Measurements from ENCODE around the gene SNX13.

Gene SNX13

DNA sequence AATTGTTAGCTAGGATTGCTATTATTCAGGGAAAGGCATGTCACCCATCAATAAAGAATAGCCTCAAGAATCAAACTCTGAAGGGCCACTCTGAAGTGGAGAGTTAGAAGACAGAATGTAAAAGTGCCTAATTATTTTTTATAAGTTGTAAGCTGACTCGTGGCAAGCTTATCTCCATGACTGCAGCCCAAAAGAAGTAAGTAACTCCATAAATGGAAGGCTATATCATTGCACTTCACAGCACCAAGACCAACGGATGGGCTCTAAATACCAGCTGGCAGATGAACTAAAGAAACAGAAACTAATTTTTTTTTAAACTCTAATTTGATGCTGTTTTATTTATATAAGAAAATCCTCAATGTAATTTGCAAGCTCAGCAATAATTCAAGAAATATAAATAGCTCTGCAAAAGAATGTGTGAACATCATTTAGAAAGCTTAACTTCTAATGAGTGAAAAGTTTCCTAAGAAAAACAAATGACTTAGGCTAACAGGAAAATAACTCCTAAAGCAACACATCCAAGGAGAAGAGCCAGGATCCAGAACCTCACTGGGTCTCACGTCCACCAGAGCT is 165.5 kb downstream of the SNX13 start:
- no peak for DNase-seq (ENCODE audit: low spot score)

- no peak for DNase-seq (ENCODE audit: low spot score)
Observed at GRCh38 chr7:17774248-17774647, 166.0 kb downstream of the SNX13 start.

- DNase-seq (ENCODE audit: low spot score) = no peak
Observed at GRCh38 chr7:17773289-17773626, 167.0 kb downstream of the SNX13 start.

GRCh38 chr7:17772581-17773288 is 167.6 kb downstream of the SNX13 start:
- no peak for DNase-seq (ENCODE audit: low spot score)

GRCh38 chr7:17771901-17772408 is 168.3 kb downstream of the SNX13 start:
- no peak for DNase-seq (ENCODE audit: low spot score)

DNA sequence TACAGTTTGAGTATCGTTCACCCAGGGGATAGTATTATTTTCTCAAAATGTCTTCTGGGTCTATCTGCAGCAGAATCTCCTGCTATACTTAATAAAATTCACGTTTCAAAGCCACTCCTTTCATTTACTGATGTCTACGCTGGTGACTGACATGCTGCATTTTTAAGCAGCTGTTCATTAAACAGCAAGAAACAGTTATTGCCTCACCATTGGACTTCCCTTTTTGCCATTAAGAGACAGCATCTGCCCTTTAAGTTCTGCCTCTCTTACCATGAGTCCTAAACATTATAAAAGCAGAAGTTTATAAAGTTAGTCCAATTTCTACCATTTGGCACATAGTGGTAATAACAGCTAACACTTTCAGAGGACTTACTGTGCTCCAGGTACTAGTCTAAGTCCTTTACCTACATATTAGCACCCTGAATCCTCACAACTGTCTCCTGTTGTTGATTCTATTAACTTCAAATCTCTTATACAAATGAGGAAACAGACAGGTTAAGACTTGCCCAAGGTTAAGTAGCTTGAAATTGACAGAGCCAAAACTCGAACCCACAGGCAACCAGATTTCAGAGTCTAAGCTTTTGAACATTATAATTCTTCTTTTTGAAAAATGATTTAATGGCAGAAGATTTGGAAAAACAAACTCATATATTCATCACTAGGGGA is 169.5 kb downstream of the SNX13 start:
- DNase-seq (ENCODE audit: low spot score) = no peak

- no peak for DNase-seq (ENCODE audit: low spot score)
Observed at GRCh38 chr7:17769918-17770317, 170.4 kb downstream of the SNX13 start.

- no peak for DNase-seq (ENCODE audit: low spot score)
Observed at GRCh38 chr7:17758008-17758407, 182.3 kb downstream of the SNX13 start.

DNA sequence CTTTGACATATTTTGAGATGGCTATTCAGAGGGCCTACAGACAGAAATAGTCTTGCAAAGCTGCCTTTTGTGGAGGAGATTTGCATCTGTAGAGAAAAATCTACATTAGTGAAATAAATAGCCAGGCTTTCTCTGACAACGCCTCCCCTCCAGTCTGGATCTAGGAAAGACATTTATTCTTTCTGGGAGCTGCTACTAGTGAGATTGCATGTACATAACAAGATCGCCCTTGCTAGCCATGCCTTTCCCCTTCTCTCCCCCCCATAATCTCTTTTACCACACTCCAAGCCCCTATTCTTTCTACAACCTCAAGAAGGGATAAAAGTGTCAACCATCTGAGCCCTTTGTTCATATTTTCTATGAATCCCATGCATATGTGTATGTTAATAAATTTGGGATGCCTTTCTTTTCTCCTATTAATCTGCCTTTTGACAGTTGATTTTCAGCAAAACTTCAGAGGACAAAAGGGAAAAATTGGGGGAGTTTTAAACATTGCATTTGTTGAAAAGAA is 194.2 kb downstream of the SNX13 start:
- no peak for DNase-seq (ENCODE audit: low spot score)

GRCh38 chr7:17745610-17746009 is 194.7 kb downstream of the SNX13 start:
- no peak for DNase-seq (ENCODE audit: low spot score)

DNA sequence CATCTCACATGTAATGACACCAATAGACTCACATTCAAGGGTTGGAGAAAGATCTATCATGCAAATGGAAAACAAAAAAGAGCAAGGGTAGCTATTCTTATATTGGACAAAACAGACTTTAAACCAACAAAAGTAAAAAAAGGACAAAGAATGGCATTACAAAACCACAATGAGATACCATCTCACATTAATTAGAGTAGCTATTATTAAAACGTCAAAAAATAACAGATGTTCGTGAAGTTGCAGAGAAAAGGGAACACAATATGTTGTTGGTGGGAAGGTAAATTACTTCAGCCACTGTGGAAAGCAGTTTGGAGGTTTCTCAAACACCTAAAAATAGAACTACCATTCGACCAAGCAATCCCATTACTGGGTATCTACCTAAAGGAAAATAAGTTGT is 197.0 kb downstream of the SNX13 start:
- no peak for DNase-seq (ENCODE audit: low spot score)

GRCh38 chr7:17741426-17741825 is 198.9 kb downstream of the SNX13 start:
- DNase-seq (ENCODE audit: low spot score) = no peak

Measured in left forelimb (tissue), 1 donor.